Measurements from ENCODE around the gene TNFRSF21.

Gene TNFRSF21

GRCh38 chr6:47309291-47310130 is at the start of gene TNFRSF21:
TSS of gene TNFRSF21 (minus strand) at chr6:47309905. CDS start at chr6:47309511, 394 bp downstream.
- peak within 1 kb of the TSS; percentile 44 for H3K4me3 ChIP-seq (ENCODE audit: low read depth, low read length)
- peak; percentile 92 for TF ChIP-seq CTCF (IDR thresholded peaks at IDR 0.05; ENCODE audit: borderline replicate concordance, insufficient read depth, low read depth, low read length)

- no peak overlapping the region for H3K4me3 ChIP-seq (ENCODE audit: low read depth, low read length)
- no peak for TF ChIP-seq CTCF (IDR thresholded peaks at IDR 0.05; ENCODE audit: borderline replicate concordance, insufficient read depth, low read depth, low read length)
Observed at GRCh38 chr6:47358440-47359225, 48.9 kb upstream of the TNFRSF21 start.

GRCh38 chr6:47357827-47358226 is 48.1 kb upstream of the TNFRSF21 start:
- no peak for TF ChIP-seq CTCF (IDR thresholded peaks at IDR 0.05; ENCODE audit: borderline replicate concordance, insufficient read depth, low read depth, low read length)

GRCh38 chr6:47355496-47355895 is 45.8 kb upstream of the TNFRSF21 start:
- TF ChIP-seq CTCF (IDR thresholded peaks at IDR 0.05; ENCODE audit: borderline replicate concordance, insufficient read depth, low read depth, low read length) = no peak
- no peak overlapping the region for H3K4me3 ChIP-seq (ENCODE audit: low read depth, low read length)

More at GRCh38 chr6:47357827-47358226, 48.1 kb upstream of the TNFRSF21 start:
- H3K4me3 ChIP-seq (ENCODE audit: low read depth, low read length) = no peak overlapping the region

- no peak for TF ChIP-seq CTCF (IDR thresholded peaks at IDR 0.05; ENCODE audit: borderline replicate concordance, insufficient read depth, low read depth, low read length)
- H3K4me3 ChIP-seq (ENCODE audit: low read depth, low read length) = no peak overlapping the region
Observed at GRCh38 chr6:47353871-47354270, 44.2 kb upstream of the TNFRSF21 start.

GRCh38 chr6:47352966-47353365 is 43.3 kb upstream of the TNFRSF21 start:
- no peak overlapping the region for H3K4me3 ChIP-seq (ENCODE audit: low read depth, low read length)
- TF ChIP-seq CTCF (IDR thresholded peaks at IDR 0.05; ENCODE audit: borderline replicate concordance, insufficient read depth, low read depth, low read length) = no peak

All from GM12875 (cell line).